NCI-H526 treated with DMSO at 0.1 percent for 48 hours (cell line): ENCODE data around the gene FOXN3.
"Not testable (repeated sequence)": the region's sequence is repeated elsewhere in the genome, so short reads cannot be mapped to it uniquely, and the experiment has no call there.

Source experiments
- DNase-seq: peaks from one replicate; lab custom pipeline; 2025; lab: John Stamatoyannopoulos, UW

FOXN3 gene

GRCh38 chr14:89131004-89131750, 285.9 kb downstream of the FOXN3 start:
- no peak for DNase-seq

DNA sequence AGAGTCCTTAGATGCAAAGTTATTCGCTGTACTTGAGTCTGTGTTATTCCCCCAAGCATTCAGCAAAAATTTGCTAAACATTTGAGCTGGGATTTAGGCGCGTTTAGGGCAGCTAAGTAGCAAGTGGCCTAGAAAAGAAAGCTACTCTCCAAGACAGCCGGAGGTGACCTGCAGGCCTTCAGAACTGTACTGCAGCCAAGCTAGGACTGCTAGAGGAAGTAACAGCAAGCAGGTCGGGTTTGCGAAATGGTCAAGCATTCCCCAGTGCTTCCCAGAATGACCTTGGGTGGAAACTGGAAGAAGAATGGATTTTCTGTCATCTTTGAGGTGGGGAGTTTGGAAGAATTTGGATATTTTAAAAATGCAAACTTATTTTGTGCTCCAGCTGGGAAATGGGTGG, 287.5 kb downstream of the FOXN3 start:
- DNase-seq: no peak

GRCh38 chr14:89128311-89129026, 288.6 kb downstream of the FOXN3 start:
- DNase-seq: no peak

GRCh38 chr14:89126461-89126860, 290.6 kb downstream of the FOXN3 start:
- DNase-seq: no peak

DNA sequence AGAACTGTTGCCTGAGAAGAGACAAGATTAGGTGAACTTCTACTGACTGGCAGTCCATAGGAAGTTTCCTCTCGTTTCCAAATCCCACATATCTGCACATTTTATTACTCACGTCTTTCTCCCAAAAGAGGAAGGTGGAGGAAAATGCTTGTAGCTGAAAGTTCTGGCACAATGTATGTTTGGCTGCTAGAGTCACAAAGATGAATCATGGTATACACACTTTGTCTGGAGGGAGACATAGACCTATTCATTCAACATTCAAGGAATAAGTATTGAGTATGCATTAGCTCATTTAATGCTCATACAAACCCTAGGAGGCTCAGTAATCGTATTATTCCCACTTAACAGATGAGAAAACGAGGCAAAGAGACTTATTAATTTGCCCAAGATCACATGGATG, 291.8 kb downstream of the FOXN3 start:
- no peak for DNase-seq

- DNase-seq: no peak
Measured at GRCh38 chr14:89123851-89124250, 293.2 kb downstream of the FOXN3 start.

- no peak for DNase-seq
Measured at GRCh38 chr14:89123215-89123614, 293.8 kb downstream of the FOXN3 start.

DNA sequence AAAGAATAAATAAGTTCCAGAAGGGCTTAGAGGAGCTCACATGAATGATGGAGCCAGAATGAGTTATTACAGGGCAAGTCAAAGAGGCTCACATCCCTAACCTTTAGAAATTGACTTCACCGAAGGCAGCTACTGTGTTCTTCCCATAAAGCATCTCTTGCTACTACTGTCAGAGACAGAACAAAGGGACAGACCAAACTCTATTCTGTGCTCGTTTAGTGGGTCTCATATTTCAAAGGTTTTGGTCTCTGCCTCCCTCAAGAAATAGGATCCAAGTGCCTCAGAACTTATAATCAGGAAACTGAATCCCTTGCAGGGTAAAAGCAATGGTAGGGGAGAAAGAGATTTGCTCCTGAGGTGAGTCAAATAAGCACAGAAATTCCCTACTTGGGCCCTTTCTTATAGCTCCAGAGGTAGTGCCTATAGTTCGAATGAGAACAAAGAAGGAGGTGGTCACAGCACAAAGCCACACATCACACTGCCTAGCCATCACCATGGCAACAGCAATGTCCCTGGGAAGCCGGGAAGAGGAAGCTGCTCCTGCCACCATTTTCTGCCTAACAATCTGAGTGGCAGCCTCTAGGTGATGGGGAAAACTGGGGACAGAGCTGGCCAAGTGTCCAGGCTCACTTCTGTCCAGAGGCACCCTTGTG, 294.9 kb downstream of the FOXN3 start:
- DNase-seq: no peak

DNA sequence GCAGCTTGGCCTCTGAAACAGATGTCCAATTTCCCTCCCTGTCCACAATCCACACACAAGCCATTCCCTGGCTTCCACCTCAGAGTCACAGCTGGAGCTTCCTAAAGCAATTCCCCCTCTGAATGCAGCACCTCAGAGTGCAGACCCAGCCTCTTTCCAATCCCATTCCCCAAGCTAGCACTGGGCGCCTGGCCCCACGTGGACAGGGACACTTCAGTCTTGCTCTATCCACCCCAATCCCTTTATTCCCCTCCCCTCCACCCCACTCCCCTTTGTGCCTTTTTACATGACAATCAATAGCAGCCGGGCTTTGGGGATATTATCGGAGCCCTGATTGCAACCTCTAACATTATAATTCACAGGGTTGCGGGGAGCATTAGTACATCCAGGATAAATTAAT, 300.0 kb downstream of the FOXN3 start:
- DNase-seq: no peak

DNA sequence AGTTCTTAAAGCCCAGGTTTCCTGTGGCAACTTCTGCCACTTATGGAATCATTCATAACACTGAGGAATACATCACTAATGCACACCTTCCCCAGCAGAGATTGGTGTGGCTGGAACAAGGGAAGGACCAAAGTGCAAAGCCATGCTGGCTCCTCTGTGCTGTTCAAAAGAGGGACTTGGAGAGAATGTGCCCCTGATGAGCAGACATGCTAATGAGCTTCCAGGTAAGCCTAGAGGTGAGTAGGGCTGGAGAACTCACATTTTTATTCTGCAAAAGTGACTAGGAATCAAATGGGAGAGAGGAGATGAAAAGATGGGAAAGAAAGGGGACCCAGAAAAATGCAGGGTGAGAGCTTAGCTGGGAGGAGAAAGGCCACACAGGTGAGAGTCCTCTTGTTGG, 302.9 kb downstream of the FOXN3 start:
- DNase-seq: no peak

GRCh38 chr14:89112720-89113119, 304.3 kb downstream of the FOXN3 start:
- no peak for DNase-seq

DNA sequence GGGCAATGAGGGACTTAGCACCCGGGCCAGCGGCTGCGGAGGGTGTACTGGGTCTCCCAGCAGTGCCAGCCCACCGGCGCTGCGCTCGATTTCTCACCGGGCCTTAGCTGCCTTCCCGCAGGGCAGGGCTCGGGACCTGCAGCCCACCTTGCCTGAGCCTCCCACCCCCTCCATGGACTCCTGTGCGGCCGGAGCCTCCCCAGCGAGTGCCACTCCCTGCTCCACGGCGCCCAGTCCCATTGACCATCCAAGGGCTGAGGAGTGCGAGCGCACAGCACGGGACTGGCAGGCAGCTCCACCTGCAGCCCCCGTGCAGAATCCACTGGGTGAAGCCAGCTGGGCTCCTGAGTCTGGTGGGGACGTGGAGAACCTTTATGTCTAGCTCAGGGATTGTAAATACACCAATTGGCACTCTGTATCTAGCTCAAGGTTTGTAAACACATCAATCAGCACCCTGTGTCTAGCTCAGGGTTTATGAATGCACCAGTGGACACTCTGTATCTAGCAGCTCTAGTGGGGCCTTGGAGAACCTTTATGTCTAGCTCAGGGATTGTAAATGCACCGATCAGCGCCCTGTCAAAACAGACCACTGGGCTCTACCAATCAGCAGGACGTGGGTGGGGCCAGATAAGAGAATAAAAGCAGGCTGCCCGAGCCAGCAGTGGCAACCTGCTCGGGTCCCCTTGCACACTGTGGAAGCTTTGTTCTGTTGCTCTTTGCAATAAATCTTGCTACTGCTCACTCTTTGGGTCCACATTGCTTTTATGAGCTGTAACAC, 305.1 kb downstream of the FOXN3 start:
- DNase-seq: not testable (repeated sequence)

GRCh38 chr14:89111232-89111631, 305.8 kb downstream of the FOXN3 start:
- not testable (repeated sequence) for DNase-seq

DNA sequence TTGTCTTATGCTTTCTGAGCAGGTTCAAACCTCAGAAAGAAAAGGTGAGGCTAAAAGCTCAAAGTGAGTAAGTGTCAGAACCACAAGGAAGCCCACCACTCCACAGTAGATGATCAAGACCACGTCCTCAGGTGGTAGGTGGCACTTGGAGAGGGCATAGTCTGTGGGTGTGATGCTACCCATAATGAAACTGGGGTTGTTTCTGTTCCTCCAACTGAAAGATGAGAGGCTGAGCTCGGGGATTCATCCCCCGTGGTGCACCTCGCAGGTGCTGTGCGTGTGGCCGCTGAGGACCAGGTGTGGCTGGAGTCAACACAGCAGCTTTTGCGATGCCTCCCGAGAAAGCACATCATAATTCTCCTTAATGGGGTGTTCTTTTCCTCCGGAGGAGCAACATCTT, 306.9 kb downstream of the FOXN3 start:
- no peak for DNase-seq

- no peak for DNase-seq
Measured at GRCh38 chr14:89108608-89109007, 308.4 kb downstream of the FOXN3 start.

DNA sequence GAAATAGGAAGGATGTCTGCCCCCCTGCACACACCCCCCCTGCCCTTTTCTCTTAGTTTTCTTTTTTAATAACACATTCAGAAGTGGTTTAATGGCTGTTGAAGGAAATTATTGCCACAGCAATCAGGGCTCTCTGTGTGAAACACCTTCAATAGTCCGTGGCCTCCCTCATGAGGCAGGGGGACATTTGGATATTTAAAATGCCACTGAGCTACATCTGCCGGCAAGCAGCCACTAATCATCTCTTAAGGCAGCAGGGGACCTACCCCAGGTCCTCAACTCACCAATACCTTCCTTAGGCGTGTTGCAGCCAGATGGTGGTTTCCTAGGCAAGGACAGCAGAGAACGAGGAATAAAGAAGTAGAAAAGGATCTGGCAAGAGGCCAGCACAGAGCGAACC, 309.4 kb downstream of the FOXN3 start:
- no peak for DNase-seq
